Parathyroid adenoma (tissue), 2 donors: ENCODE results near the gene LIN37.
"Not testable (repeated sequence)": the region's sequence is repeated elsewhere in the genome, so short reads cannot be mapped to it uniquely, and the experiment has no call there.

Source experiments
- H2AFZ ChIP-seq: fragments of 300-600 bp; sonication (generic); one replicate; pipeline ENCODE4 v1.7.0; 2017; ENCODE audit warnings: antibody characterized with exemption, mild to moderate bottlenecking
- H3K27ac ChIP-seq: fragments of 300-600 bp; sonication (generic); one replicate; pipeline ENCODE4 v1.7.0; 2017
- H3K27me3 ChIP-seq: fragments of 300-600 bp; sonication (generic); one replicate; pipeline ENCODE4 v1.7.0; 2017; ENCODE audit warnings: low read length; ENCODE audit not compliant: control insufficient read depth, insufficient read depth
- H3K36me3 ChIP-seq: fragments of 300-600 bp; sonication (generic); one replicate; pipeline ENCODE4 v1.7.0; 2017; ENCODE audit warnings: low read length; ENCODE audit not compliant: control insufficient read depth, insufficient read depth
- H3K4me1 ChIP-seq: fragments of 300-600 bp; sonication (generic); one replicate; pipeline ENCODE4 v1.7.0; 2017; ENCODE audit warnings: control low read depth
- H3K4me2 ChIP-seq: fragments of 300-600 bp; sonication (generic); one replicate; pipeline ENCODE4 v1.7.0; 2017; ENCODE audit warnings: low read length
- H3K4me3 ChIP-seq: fragments of 300-600 bp; sonication (generic); one replicate; pipeline ENCODE4 v1.7.0; 2017; ENCODE audit warnings: low read depth, low read length
- H3K79me2 ChIP-seq: fragments of 300-600 bp; sonication (generic); one replicate; pipeline ENCODE4 v1.7.0; 2017; ENCODE audit warnings: control low read depth
- H3K9ac ChIP-seq: fragments of 300-600 bp; sonication (generic); one replicate; pipeline ENCODE4 v1.7.0; 2017; ENCODE audit warnings: mild to moderate bottlenecking
- H3K9me3 ChIP-seq: fragments of 300-600 bp; sonication (generic); one replicate; pipeline ENCODE4 v1.7.0; 2017; ENCODE audit warnings: low read length; ENCODE audit not compliant: control insufficient read depth
- CTCF ChIP-seq: fragments of 300-600 bp; sonication (generic); IDR thresholded peaks from one replicate; pipeline ENCODE4 v1.7.0; 2017; ENCODE audit warnings: antibody characterized with exemption, mild to moderate bottlenecking
- donor health status: primary hyperparathyroidism.

The LIN37 gene

DNA sequence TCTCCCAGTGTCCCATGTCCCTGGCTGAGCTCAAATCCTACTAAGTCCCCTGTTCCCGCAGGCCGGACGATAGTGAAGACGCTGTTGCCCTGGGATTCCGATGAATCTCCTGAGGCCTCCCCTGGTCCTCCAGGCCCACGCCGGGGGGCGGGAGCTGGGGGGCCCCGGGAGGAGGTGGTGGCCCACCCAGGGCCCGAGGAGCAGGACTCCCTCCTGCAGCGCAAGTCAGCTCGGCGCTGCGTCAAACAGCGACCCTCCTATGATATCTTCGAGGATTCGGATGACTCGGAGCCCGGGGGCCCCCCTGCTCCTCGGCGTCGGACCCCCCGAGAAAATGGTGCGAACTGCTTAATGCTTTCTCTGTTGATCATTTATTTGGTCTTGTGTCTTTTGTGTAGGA is 24.7 kb upstream of the LIN37 start:
- H3K4me1 ChIP-seq: no peaks in the 10 kb centered on the region
- no peaks in the 10 kb centered on the region for H3K36me3 ChIP-seq
- TF ChIP-seq CTCF: no peak
- no peak overlapping the region for H2AFZ ChIP-seq
- no peaks in the 10 kb centered on the region for H3K9me3 ChIP-seq
- peaks cover 40% of the 10 kb centered on the region for H3K79me2 ChIP-seq
- no peak overlapping the region for H3K9ac ChIP-seq
- H3K4me2 ChIP-seq: no peak overlapping the region
- H3K4me3 ChIP-seq: no peak overlapping the region
- no peaks in the 10 kb centered on the region for H3K27me3 ChIP-seq
- no peak overlapping the region for H3K27ac ChIP-seq

DNA sequence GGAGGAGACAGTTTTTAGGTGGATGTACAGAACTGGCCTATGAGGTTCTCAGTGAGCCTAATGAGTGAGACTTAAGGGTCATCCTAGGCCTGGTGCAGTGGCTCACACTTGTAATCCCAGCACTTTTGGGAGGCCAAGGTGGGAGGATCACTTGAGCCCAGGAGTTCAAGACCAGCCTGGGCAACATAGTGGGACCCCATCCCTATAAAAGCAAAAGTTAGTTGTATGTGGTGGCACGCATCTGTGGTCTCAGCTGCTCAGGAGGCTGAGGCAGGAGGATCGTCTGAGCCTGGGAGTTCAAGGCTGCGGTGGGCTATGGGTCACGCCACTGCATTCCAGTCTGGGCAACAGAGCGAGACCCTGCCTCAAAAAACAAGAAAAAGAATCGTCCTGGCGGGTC is 24.2 kb upstream of the LIN37 start:
- not testable (repeated sequence) for H3K36me3 ChIP-seq, H3K4me3 ChIP-seq, H3K9me3 ChIP-seq, H3K4me2 ChIP-seq, H3K9ac ChIP-seq, H3K27ac ChIP-seq, H3K4me1 ChIP-seq, H3K27me3 ChIP-seq, H2AFZ ChIP-seq
- H3K79me2 ChIP-seq: peaks cover 38% of the 10 kb centered on the region

GRCh38 chr19:35724560-35724959 is 23.8 kb upstream of the LIN37 start:
- Histone ChIP-seq H3K79me2 (peaks cover 33% of the 10 kb centered on the region), H3K4me2 (no peak overlapping the region), H3K36me3 (no peaks in the 10 kb centered on the region), H3K9me3 (no peaks in the 10 kb centered on the region), H3K27ac (no peak overlapping the region), H2AFZ (no peak overlapping the region), H3K4me3 (no peak overlapping the region), H3K9ac (no peak overlapping the region), H3K27me3 (no peaks in the 10 kb centered on the region), H3K4me1 (no peaks in the 10 kb centered on the region)
- no peak for TF ChIP-seq CTCF

GRCh38 chr19:35725216-35725861 is 23.0 kb upstream of the LIN37 start:
- H3K27me3 ChIP-seq: no peaks in the 10 kb centered on the region
- H2AFZ ChIP-seq: no peak overlapping the region
- H3K36me3 ChIP-seq: no peaks in the 10 kb centered on the region
- H3K27ac ChIP-seq: no peak overlapping the region
- H3K4me2 ChIP-seq: no peak overlapping the region
- no peak for TF ChIP-seq CTCF
- H3K4me1 ChIP-seq: no peaks in the 10 kb centered on the region
- no peak overlapping the region for H3K4me3 ChIP-seq
- no peaks in the 10 kb centered on the region for H3K9me3 ChIP-seq
- no peak overlapping the region for H3K9ac ChIP-seq
- H3K79me2 ChIP-seq: peaks cover 27% of the 10 kb centered on the region

- Histone ChIP-seq H3K27me3 (no peaks in the 10 kb centered on the region), H3K27ac (no peak overlapping the region), H3K36me3 (no peaks in the 10 kb centered on the region), H3K9me3 (no peaks in the 10 kb centered on the region), H3K79me2 (peaks cover 16% of the 10 kb centered on the region), H2AFZ (no peak overlapping the region), H3K4me1 (no peaks in the 10 kb centered on the region), H3K4me3 (no peak overlapping the region), H3K9ac (no peak overlapping the region), H3K4me2 (no peak overlapping the region)
- no peak for TF ChIP-seq CTCF
Observed at GRCh38 chr19:35727053-35727955, 21.1 kb upstream of the LIN37 start.
